HG03520 (cell line): ENCODE measurements around the gene NUDT22.

Experiments used
- ATAC-seq: cut with Tn5 transposase; IDR thresholded peaks from one replicate; pipeline ENCODE4 v1.9.1; 2021; ENCODE audit warnings: mild to moderate bottlenecking, moderate library complexity; ENCODE audit not compliant: unreplicated experiment

Gene NUDT22

GRCh38 chr11:64206457-64207255 lies 19.4 kb upstream of the NUDT22 start, which contains the start of gene FERMT3:
TSS of gene FERMT3 (plus strand) at chr11:64206721. CDS start at chr11:64207365, 644 bp downstream.
- no peak for ATAC-seq

DNA sequence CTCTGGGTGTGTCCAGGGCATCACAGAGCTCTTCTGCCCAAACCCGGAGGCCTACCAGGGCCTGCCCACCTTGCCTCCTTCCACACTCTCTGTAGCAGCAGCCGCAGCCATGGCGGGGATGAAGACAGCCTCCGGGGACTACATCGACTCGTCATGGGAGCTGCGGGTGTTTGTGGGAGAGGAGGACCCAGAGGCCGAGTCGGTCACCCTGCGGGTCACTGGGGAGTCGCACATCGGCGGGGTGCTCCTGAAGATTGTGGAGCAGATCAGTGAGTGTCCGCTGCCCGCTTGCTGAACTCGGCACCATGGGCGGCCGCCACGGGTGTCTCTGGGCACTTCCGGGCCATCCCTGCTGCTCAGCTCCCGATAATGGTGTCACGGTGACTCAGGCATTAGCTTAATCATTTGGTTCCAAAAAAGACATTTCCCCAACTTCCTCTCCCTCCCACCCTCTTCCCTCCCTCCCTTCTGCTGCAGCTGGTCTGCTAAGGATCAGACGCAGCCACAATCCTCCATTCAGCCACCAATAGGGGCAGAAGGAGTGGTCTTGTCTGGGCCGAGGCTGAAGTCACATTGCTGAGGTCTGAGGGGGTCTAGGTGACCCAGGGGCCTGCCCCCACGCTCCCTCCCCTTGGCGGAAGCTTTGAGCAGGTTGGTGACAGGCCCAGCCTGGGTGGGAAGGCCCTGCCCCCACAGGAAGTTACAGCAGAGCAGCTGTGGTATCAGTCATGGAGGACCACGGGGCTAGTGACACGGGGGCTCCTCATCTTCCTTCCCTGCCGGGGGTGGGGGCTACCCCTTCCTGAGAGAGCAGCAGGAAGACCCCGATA lies 18.6 kb upstream of the NUDT22 start:
- peak; percentile 45 for ATAC-seq

GRCh38 chr11:64208086-64208795 lies 17.8 kb upstream of the NUDT22 start:
- ATAC-seq = no peak

GRCh38 chr11:64208796-64209562 lies 17.1 kb upstream of the NUDT22 start:
- ATAC-seq = no peak

- ATAC-seq = no peak
These were observed 16.6 kb upstream of the NUDT22 start for GRCh38 chr11:64209563-64209843.

GRCh38 chr11:64210301-64211020 lies 15.6 kb upstream of the NUDT22 start:
- no peak for ATAC-seq

DNA sequence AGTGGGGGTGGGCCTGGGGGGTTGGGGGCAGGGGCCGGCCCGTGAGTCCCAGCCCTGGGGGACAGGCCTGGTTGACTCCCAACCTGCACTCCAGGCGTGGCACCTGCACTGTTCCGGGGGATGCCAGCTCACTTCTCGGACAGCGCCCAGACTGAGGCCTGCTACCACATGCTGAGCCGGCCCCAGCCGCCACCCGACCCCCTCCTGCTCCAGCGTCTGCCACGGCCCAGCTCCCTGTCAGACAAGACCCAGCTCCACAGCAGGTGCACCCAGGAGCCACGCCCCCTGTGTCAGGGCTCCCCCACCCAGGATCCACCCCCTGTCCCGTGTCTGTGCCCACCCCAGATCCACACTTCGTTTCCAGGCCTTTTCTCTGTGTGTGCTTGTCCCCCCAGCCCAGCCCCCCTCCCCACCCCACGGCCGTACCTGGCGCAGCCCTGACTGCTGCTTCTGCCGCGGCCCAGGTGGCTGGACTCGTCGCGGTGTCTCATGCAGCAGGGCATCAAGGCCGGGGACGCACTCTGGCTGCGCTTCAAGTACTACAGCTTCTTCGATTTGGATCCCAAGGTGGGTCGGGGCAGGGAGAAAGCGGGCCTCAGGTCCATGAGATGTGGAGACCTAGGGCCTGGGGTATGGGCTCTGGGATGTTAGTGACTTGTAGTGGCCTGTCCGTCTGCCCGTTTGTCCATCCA lies 14.7 kb upstream of the NUDT22 start:
- no peak for ATAC-seq

GRCh38 chr11:64216879-64217278 lies 9.2 kb upstream of the NUDT22 start:
- no peak for ATAC-seq

- ATAC-seq = no peak
These were observed 7.3 kb upstream of the NUDT22 start for GRCh38 chr11:64218628-64219353.

GRCh38 chr11:64219354-64219684 lies 6.8 kb upstream of the NUDT22 start:
- no peak for ATAC-seq

- no peak for ATAC-seq
These were observed 6.3 kb upstream of the NUDT22 start for GRCh38 chr11:64219755-64220154.

DNA sequence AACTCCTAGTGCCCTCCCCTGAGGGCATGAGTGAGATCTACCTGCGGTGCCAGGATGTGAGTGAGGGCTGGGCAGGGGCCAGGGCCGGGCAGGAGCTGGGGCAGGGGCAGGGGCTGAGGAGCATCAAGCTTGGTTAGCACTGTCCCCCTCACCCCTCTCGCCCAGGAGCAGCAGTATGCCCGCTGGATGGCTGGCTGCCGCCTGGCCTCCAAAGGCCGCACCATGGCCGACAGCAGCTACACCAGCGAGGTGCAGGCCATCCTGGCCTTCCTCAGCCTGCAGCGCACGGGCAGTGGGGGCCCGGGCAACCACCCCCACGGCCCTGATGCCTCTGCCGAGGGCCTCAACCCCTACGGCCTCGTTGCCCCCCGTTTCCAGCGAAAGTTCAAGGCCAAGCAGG lies 5.8 kb upstream of the NUDT22 start:
- ATAC-seq = no peak

GRCh38 chr11:64220798-64221197 lies 5.3 kb upstream of the NUDT22 start:
- no peak for ATAC-seq

DNA sequence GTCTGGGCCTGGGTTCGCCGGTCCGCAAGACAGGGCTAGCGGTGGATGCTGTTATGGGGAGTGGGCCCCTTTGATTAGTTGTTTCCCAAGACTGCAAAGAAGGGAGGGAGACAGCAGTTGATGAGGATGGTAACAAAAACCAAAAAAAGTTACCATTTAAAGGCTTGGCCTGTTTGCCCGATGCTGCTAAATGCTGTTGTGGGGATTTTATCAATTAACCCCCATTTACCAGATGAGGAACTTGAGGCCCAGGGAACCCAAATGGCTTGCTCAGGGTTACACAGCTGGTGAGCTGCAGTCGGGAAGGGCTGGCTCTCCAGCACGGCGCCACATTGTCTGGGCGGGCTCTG lies 3.4 kb upstream of the NUDT22 start:
- no peak for ATAC-seq

DNA sequence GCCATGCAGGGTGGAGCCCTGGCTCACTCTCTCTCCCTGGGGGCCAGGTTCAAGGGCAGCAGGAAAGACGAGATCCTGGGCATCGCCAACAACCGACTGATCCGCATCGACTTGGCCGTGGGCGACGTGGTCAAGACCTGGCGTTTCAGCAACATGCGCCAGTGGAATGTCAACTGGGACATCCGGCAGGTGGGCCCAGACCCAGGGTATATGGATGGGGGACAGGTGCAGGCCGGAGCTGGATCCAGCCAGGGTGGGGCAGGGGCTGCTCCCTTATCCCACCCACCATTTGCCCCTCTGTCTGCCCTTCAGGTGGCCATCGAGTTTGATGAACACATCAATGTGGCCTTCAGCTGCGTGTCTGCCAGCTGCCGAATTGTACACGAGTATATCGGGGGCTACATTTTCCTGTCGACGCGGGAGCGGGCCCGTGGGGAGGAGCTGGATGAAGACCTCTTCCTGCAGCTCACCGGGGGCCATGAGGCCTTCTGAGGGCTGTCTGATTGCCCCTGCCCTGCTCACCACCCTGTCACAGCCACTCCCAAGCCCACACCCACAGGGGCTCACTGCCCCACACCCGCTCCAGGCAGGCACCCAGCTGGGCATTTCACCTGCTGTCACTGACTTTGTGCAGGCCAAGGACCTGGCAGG lies 2.9 kb upstream of the NUDT22 start:
- no peak for ATAC-seq

GRCh38 chr11:64224151-64224890 lies 1.8 kb upstream of the NUDT22 start:
- no peak for ATAC-seq

DNA sequence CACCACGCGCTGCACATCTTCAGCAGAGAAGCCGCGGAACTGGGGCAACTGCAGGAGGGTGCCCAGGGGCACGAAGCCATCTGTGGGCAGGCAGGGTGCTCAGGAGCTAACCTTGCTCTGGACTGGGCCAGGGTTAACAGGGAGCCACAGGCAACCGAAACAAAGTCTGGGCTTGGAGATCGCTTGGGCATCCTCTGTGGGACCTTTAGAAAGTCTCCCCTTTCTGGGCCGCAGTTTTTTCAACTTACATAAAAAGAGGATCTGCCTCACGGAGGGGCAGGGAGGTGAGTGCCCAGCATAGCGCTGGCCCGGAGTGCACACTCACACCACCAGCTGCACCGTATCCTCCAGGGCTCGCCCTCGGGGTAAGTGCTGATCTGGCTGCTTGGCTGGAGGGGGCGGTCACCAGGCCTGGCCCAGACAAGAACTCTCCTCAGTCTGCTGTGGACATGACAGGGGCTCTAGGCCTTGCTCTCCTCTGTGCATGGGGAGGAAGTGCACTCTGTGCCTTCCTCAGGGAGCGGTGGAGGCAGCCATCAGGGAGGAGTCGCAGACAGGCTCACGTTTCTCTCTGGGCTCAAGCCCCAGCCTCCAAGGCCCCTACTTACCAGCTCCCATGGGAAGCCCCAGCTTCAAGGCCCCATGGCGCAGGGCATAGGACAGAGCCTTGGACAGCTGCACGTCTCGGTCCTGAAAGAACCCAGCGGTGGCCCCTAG lies 1.0 kb upstream of the NUDT22 start:
- no peak for ATAC-seq
